IMR-90 (cell line): ENCODE results near the gene ALOX12. TPM values are rescaled to one million over a fixed set of nuclear protein-coding genes. Genes with fewer than 3 reads are reported as not detected.

Source experiments
- ATAC-seq: fragments of 200-7000 bp; cut with Tn5 transposase; 2 replicates; pipeline ENCODE4 v1.9.1; 2020; ENCODE audit warnings: low read depth, mild to moderate bottlenecking, moderate library complexity
- BruUV-seq: library from RNA; stranded (reverse); fragments of 400-500 nt; replicated peaks from 2 replicates; lab custom pipeline; 2021; lab: Mats Ljungman, UMichigan
- CTCF ChIA-PET: fragments of 300-600 bp; formaldehyde crosslinking; extraction: SDS; loops from one replicate; lab custom pipeline; 2021; ENCODE audit warnings: antibody characterized with exemption; lab: Yijun Ruan, JAX
- POLR2A ChIA-PET: fragments of 300-600 bp; sonication (Branson Sonifier 250); formaldehyde crosslinking; loops from one replicate; lab custom pipeline; 2022; ENCODE audit warnings: antibody characterized with exemption; ENCODE audit not compliant: unreplicated experiment; lab: Charles Lee
- DNase-seq: peaks from one replicate; pipeline ENCODE4 v3.0.0; 2013
- H2AFZ ChIP-seq: replicated peaks from 2 replicates; pipeline ENCODE3; 2013; ENCODE audit warnings: low read length, mild to moderate bottlenecking; ENCODE audit not compliant: poor library complexity
- H2AK5ac ChIP-seq: 2 replicates; pipeline ENCODE4 v1.6.1; 2013; ENCODE audit warnings: low read depth, low read length, inconsistent platforms
- H2AK9ac ChIP-seq: replicated peaks from 2 replicates; pipeline ENCODE3; 2013; ENCODE audit warnings: mild to moderate bottlenecking, low read depth, low read length, moderate library complexity; ENCODE audit not compliant: poor library complexity
- H2BK120ac ChIP-seq: 2 replicates; pipeline ENCODE4 v1.6.1; 2013; ENCODE audit warnings: low read depth, low read length, inconsistent platforms
- H2BK15ac ChIP-seq: 3 replicates; pipeline ENCODE4 v1.6.1; 2013; ENCODE audit warnings: low read depth, low read length, inconsistent platforms
- H2BK20ac ChIP-seq: 2 replicates; pipeline ENCODE4 v1.6.1; 2013; ENCODE audit warnings: low read depth, mild to moderate bottlenecking, inconsistent platforms, low read length, moderate library complexity
- H2BK5ac ChIP-seq: 2 replicates; pipeline ENCODE4 v1.6.1; 2013; ENCODE audit warnings: mild to moderate bottlenecking, low read depth, low read length, inconsistent platforms; ENCODE audit not compliant: poor library complexity, severe bottlenecking
- H3K14ac ChIP-seq: replicated peaks from 2 replicates; pipeline ENCODE4 v1.6.1; 2013; ENCODE audit warnings: low read depth, low read length, inconsistent platforms
- H3K18ac ChIP-seq: 2 replicates; pipeline ENCODE4 v1.6.1; 2013; ENCODE audit warnings: low read depth, low read length, control low read depth
- H3K23ac ChIP-seq: 2 replicates; pipeline ENCODE4 v1.6.1; 2013; ENCODE audit warnings: low read depth, low read length, inconsistent platforms
- H3K27ac ChIP-seq: 2 replicates; pipeline ENCODE4 v1.5.1; 2013; ENCODE audit warnings: mild to moderate bottlenecking, control low read depth, low read length; ENCODE audit not compliant: insufficient read depth
- H3K27me3 ChIP-seq: 2 replicates; pipeline ENCODE4 v1.6.1; 2013; ENCODE audit warnings: low read length; ENCODE audit not compliant: control insufficient read depth, insufficient read depth
- H3K36me3 ChIP-seq: 2 replicates; pipeline ENCODE4 v1.6.1; 2013; ENCODE audit warnings: low read length, mixed read lengths; ENCODE audit not compliant: control insufficient read depth, insufficient read depth
- H3K4ac ChIP-seq: 2 replicates; pipeline ENCODE4 v1.6.1; 2013; ENCODE audit warnings: low read depth, low read length, inconsistent platforms
- H3K4me1 ChIP-seq: 2 replicates; pipeline ENCODE4 v1.6.1; 2013; ENCODE audit warnings: low read length, mixed read lengths; ENCODE audit not compliant: control insufficient read depth, insufficient read depth
- H3K4me2 ChIP-seq: 2 replicates; pipeline ENCODE4 v1.6.1; 2013; ENCODE audit warnings: low read depth, mild to moderate bottlenecking, control low read depth, low read length, moderate library complexity
- H3K4me3 ChIP-seq: 2 replicates; pipeline ENCODE4 v1.5.1; 2013; ENCODE audit warnings: low read depth, mild to moderate bottlenecking, control low read depth, low read length, moderate library complexity; ENCODE audit not compliant: insufficient read depth
- H3K56ac ChIP-seq: 2 replicates; pipeline ENCODE4 v1.6.1; 2013; ENCODE audit warnings: low read length, inconsistent platforms; ENCODE audit not compliant: insufficient read depth; ENCODE audit errors: extremely low read depth
- H3K79me1 ChIP-seq, 2 experiments: 2 replicates each; pipeline ENCODE4 v1.6.1; 2013; ENCODE audit warnings: low read length in 2 of 2, inconsistent platforms in 1 of 2, low read depth in 1 of 2
- H3K9ac ChIP-seq: 2 replicates; pipeline ENCODE4 v1.6.1; 2013; ENCODE audit warnings: low read depth, low read length, control low read depth
- H3K9me1 ChIP-seq: 2 replicates; pipeline ENCODE4 v1.6.1; 2013; ENCODE audit warnings: low read length, inconsistent platforms; ENCODE audit not compliant: insufficient read depth
- H3K9me3 ChIP-seq: 2 replicates; pipeline ENCODE4 v1.6.1; 2013; ENCODE audit warnings: low read length; ENCODE audit not compliant: control insufficient read depth, insufficient read depth
- H4K20me1 ChIP-seq: 2 replicates; pipeline ENCODE4 v1.6.1; 2013; ENCODE audit warnings: low read length, inconsistent platforms; ENCODE audit not compliant: insufficient read depth
- H4K5ac ChIP-seq: 2 replicates; pipeline ENCODE4 v1.6.1; 2013; ENCODE audit warnings: mild to moderate bottlenecking, low read depth, low read length, control low read depth
- H4K8ac ChIP-seq, 2 experiments: 2 replicates each; pipeline ENCODE4 v1.6.1; 2013; ENCODE audit warnings: low read depth in 2 of 2, low read length in 2 of 2, control low read depth in 1 of 2, inconsistent platforms in 1 of 2
- H4K91ac ChIP-seq: 2 replicates; pipeline ENCODE4 v1.6.1; 2013; ENCODE audit warnings: low read depth, low read length, inconsistent platforms; ENCODE audit not compliant: insufficient read depth
- BHLHE40 ChIP-seq: fragments of 150-350 bp; IDR thresholded peaks from 2 replicates; pipeline ENCODE4 v1.6.1; 2016; ENCODE audit warnings: mild to moderate bottlenecking, low read depth, low read length
- CEBPB ChIP-seq: IDR thresholded peaks from 2 replicates; pipeline ENCODE4 v1.6.1; 2012; ENCODE audit warnings: low read depth, low read length, improper control_type of control experiment
- CHD1 ChIP-seq: IDR thresholded peaks from 2 replicates; pipeline ENCODE4 v1.6.1; 2012; ENCODE audit warnings: low read depth, low read length, improper control_type of control experiment
- MAFK ChIP-seq: IDR thresholded peaks from 2 replicates; pipeline ENCODE4 v1.6.1; 2012; ENCODE audit warnings: low read depth, low read length, improper control_type of control experiment
- MAZ ChIP-seq: IDR thresholded peaks from 2 replicates; pipeline ENCODE4 v1.6.1; 2012; ENCODE audit warnings: low read depth, mild to moderate bottlenecking, low read length, improper control_type of control experiment, moderate library complexity, borderline replicate concordance
- MXI1 ChIP-seq: IDR thresholded peaks from 2 replicates; pipeline ENCODE4 v1.6.1; 2012; ENCODE audit warnings: low read depth, mild to moderate bottlenecking, low read length, moderate library complexity, borderline replicate concordance
- NFE2L2 ChIP-seq: fragments of 150-350 bp; IDR thresholded peaks from 2 replicates; pipeline ENCODE4 v1.6.1; 2016; ENCODE audit warnings: low read depth, mild to moderate bottlenecking, low read length
- POLR2A ChIP-seq: IDR thresholded peaks from 2 replicates; pipeline ENCODE4 v1.6.1; 2012; ENCODE audit warnings: mild to moderate bottlenecking, low read depth, low read length
- RCOR1 ChIP-seq: IDR thresholded peaks from 2 replicates; pipeline ENCODE4 v1.6.1; 2012; ENCODE audit warnings: mild to moderate bottlenecking, low read length, improper control_type of control experiment; ENCODE audit not compliant: insufficient replicate concordance
- RFX5 ChIP-seq: IDR thresholded peaks from 2 replicates; pipeline ENCODE4 v1.8.0; 2012; ENCODE audit warnings: low read depth, mild to moderate bottlenecking, low read length, moderate library complexity
- SMC3 ChIP-seq: fragments of 150-350 bp; IDR thresholded peaks from 2 replicates; pipeline ENCODE4 v1.6.1; 2016; ENCODE audit warnings: low read depth, mild to moderate bottlenecking, antibody characterized with exemption, low read length, moderate library complexity
- WGBS, 2 experiments: methylation state at CpG; one replicate each; pipeline versions ENCODE4 v1.1.5 to v1.1.7; 2013; ENCODE audit warnings: missing lambda C conversion rate in 2 of 2; ENCODE audit not compliant: insufficient read length in 1 of 2; ENCODE audit errors: extremely low coverage in 2 of 2; 5-methylcytosine and 5-hydroxymethylcytosine counted together
- dilution Hi-C: fragments of 300-500 bp; cut with HindIII; formaldehyde crosslinking; loops from one replicate; pipeline ENCODE4 v1.14.3; 2018; ENCODE audit warnings: low sequenced_read_pairs; ENCODE audit not compliant: unreplicated experiment
- in situ Hi-C: fragments of 300-500 bp; cut with MboI; formaldehyde crosslinking; loops from 3 replicates; pipeline ENCODE4 v1.14.3; 2019; ENCODE audit warnings: low sequenced_read_pairs, inconsistent platforms, mixed read lengths
- intact Hi-C: fragments of 100-400 bp; cut with micrococcal nuclease; formaldehyde crosslinking; loops from 2 replicates; pipeline ENCODE4 v1.10.0; 2022
- polyA plus RNA-seq, 3 experiments: library from polyadenylated mRNA; depleted of rRNA; stranded (reverse); fragments of >200 nt; gene quantifications; 2 replicates each; pipeline ENCODE4 v1.2.3, GENCODE V29; 2012; ENCODE audit warnings: low replicate concordance in 1 of 3
- total RNA-seq: library from RNA; depleted of rRNA; stranded (reverse); fragments of >200 nt; gene quantifications from 2 replicates; pipeline ENCODE4 v1.2.3, GENCODE V29; 2012
- TF ChIP-seq, protein P1 (sequence below): fragments of 150-350 bp; IDR thresholded peaks from 2 replicates; pipeline ENCODE4 v1.6.1; 2016; ENCODE audit warnings: low read depth, mild to moderate bottlenecking, low read length, moderate library complexity, borderline replicate concordance
- TF ChIP-seq, protein P2 (sequence below): fragments of 150-350 bp; IDR thresholded peaks from 2 replicates; pipeline ENCODE4 v1.6.1; 2017; ENCODE audit warnings: mild to moderate bottlenecking, antibody characterized with exemption, low read length, low read depth

The ALOX12 gene
- total and polyA plus RNA-seq, 2 of the 4 experiments (the other 2 are of a cell fraction) = 0.03 TPM; not detected in 1

DNA sequence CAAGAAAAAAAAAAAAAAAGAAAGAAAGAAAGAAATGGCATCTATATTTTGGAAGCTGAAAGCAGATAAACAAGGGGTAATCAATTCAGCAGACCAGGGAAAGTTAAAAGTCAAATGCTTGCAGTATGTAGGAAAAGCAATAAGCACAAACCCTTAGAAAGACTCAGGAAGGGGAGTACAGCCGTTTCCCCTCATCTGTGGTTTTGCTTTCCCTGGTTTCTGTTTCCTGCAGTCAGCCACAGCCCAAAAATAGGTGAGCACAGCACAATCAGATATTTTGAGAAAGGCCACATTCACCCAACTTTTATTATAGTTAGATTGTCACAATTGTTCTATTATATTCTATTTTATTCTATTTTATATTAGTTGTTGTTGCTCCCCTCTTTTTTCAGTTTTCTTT, 14.4 kb upstream of the ALOX12 start:
- H3K56ac ChIP-seq = no peak overlapping the region
- no peak overlapping the region for H3K23ac ChIP-seq
- H2AFZ ChIP-seq = no peak overlapping the region
- no peak for TF ChIP-seq RFX5
- no peak for TF ChIP-seq CHD1
- no peak for TF ChIP-seq NFE2L2
- no peak for TF ChIP-seq MXI1
- TF ChIP-seq MAFK = no peak
- TF ChIP-seq RCOR1 = no peak
- no peak for TF ChIP-seq CEBPB
- no peak for TF ChIP-seq SMC3
- no peak for TF ChIP-seq MAZ
- no peak for TF ChIP-seq BHLHE40
- TF ChIP-seq, protein P1, sequence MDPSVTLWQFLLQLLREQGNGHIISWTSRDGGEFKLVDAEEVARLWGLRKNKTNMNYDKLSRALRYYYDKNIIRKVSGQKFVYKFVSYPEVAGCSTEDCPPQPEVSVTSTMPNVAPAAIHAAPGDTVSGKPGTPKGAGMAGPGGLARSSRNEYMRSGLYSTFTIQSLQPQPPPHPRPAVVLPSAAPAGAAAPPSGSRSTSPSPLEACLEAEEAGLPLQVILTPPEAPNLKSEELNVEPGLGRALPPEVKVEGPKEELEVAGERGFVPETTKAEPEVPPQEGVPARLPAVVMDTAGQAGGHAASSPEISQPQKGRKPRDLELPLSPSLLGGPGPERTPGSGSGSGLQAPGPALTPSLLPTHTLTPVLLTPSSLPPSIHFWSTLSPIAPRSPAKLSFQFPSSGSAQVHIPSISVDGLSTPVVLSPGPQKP = no peak
- no peak for TF ChIP-seq POLR2A
- TF ChIP-seq, protein P2, sequence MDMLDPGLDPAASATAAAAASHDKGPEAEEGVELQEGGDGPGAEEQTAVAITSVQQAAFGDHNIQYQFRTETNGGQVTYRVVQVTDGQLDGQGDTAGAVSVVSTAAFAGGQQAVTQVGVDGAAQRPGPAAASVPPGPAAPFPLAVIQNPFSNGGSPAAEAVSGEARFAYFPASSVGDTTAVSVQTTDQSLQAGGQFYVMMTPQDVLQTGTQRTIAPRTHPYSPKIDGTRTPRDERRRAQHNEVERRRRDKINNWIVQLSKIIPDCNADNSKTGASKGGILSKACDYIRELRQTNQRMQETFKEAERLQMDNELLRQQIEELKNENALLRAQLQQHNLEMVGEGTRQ = no peak
- in situ Hi-C loops (no loop called here), intact Hi-C loops (no loop called here), dilution Hi-C loops (no loop called here)
- no peak overlapping the region for H3K14ac ChIP-seq
- no peaks in the 10 kb centered on the region for H3K4me1 ChIP-seq
- H4K5ac ChIP-seq = no peak overlapping the region
- ChIA-PET CTCF (no interaction called here), POLR2A (no interaction called here)
- H2BK20ac ChIP-seq = no peak overlapping the region
- no peak overlapping the region for H2AK5ac ChIP-seq
- no peaks in the 10 kb centered on the region for H3K9me1 ChIP-seq
- H2AK9ac ChIP-seq = no peak overlapping the region
- DNase-seq (no peak), ATAC-seq (no peak)
- H3K9ac ChIP-seq = no peak overlapping the region
- BruUV-seq = no TSS peak
- no peak overlapping the region for H3K27ac ChIP-seq
- no peak overlapping the region for H2BK5ac ChIP-seq
- H3K18ac ChIP-seq = no peak overlapping the region
- no peak overlapping the region for H4K91ac ChIP-seq
- H3K4me2 ChIP-seq = no peak overlapping the region
- no CpG with 5 or more reads among the region's 1 CpG for WGBS, 2 experiments
- no peak overlapping the region for H2BK15ac ChIP-seq
- no peaks in the 10 kb centered on the region for H3K9me3 ChIP-seq
- no peak overlapping the region for H3K4me3 ChIP-seq
- no peaks in the 10 kb centered on the region for H4K20me1 ChIP-seq
- H3K79me1 ChIP-seq = no peaks in the 10 kb centered on the region
- H3K27me3 ChIP-seq = no peaks in the 10 kb centered on the region
- H2BK120ac ChIP-seq = no peak overlapping the region
- H4K8ac ChIP-seq = no peak overlapping the region
- no peak overlapping the region for H3K4ac ChIP-seq
- no peaks in the 10 kb centered on the region for H3K36me3 ChIP-seq
